ENCODE measurements around the gene MYDGF.

DNA sequence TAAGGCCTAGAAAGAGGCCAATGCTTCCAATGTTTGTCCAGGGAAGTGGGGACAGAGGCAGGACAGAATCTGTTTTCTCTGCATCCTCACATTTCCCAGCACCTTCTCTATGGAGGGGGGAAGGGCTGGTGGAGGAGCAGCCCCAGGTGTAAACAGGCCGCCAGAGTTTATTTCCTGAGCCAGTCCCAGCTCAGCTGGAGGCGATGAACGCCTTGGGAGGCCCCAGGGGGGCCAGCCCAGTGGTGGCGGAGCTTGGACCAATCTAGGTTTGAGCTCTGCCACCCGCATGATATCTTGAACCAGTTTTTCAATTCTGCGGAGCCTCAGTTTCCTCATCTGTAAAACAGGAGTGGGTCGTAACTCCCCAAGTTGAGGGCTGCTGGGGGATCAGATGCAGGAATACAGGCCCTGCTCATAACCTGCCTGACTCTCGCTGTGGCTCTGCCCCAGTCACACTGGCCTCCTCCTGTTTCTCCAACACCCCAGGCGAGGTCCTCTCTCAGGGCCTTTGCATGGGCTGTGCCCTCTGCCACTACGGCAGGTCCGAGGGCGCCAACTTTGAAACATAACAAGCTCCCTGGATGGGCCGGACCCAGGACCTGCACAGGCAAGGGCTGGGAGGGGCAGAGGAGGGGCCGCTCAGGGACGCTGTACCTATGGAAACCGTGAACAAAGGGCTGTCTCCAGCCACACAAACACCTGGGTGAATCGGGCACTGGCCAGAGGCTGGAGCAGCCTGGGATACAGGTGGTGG is 29.7 kb downstream of the MYDGF start:
- TF ChIP-seq, protein P1, sequence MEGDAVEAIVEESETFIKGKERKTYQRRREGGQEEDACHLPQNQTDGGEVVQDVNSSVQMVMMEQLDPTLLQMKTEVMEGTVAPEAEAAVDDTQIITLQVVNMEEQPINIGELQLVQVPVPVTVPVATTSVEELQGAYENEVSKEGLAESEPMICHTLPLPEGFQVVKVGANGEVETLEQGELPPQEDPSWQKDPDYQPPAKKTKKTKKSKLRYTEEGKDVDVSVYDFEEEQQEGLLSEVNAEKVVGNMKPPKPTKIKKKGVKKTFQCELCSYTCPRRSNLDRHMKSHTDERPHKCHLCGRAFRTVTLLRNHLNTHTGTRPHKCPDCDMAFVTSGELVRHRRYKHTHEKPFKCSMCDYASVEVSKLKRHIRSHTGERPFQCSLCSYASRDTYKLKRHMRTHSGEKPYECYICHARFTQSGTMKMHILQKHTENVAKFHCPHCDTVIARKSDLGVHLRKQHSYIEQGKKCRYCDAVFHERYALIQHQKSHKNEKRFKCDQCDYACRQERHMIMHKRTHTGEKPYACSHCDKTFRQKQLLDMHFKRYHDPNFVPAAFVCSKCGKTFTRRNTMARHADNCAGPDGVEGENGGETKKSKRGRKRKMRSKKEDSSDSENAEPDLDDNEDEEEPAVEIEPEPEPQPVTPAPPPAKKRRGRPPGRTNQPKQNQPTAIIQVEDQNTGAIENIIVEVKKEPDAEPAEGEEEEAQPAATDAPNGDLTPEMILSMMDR (IDR thresholded peaks at IDR 0.05; ENCODE audit: low read length) = no peak
- no peak for TF ChIP-seq EZH2 (IDR thresholded peaks at IDR 0.05; ENCODE audit: borderline replicate concordance, low read length)

Measured in OCI-LY1 (cell line).